ENCODE data around the gene CD300C.

- TF ChIP-seq POLR2A (IDR thresholded peaks at IDR 0.05), result no peak
- TF ChIP-seq, protein P1, sequence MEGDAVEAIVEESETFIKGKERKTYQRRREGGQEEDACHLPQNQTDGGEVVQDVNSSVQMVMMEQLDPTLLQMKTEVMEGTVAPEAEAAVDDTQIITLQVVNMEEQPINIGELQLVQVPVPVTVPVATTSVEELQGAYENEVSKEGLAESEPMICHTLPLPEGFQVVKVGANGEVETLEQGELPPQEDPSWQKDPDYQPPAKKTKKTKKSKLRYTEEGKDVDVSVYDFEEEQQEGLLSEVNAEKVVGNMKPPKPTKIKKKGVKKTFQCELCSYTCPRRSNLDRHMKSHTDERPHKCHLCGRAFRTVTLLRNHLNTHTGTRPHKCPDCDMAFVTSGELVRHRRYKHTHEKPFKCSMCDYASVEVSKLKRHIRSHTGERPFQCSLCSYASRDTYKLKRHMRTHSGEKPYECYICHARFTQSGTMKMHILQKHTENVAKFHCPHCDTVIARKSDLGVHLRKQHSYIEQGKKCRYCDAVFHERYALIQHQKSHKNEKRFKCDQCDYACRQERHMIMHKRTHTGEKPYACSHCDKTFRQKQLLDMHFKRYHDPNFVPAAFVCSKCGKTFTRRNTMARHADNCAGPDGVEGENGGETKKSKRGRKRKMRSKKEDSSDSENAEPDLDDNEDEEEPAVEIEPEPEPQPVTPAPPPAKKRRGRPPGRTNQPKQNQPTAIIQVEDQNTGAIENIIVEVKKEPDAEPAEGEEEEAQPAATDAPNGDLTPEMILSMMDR (IDR thresholded peaks at IDR 0.05), result no peak
- no peak for TF ChIP-seq EP300 (IDR thresholded peaks at IDR 0.05)
Measured at GRCh38 chr17:74561586-74561985, 15.7 kb upstream of the CD300C start.
